GM12878 (cell line): ENCODE results near the gene OR2AG1.

Experiments
- BCL11A ChIP-seq: IDR thresholded peaks from 2 replicates; pipeline ENCODE4 v1.6.1; 2011; ENCODE audit warnings: low read depth, low read length
- CHD2 ChIP-seq: IDR thresholded peaks from 2 replicates; pipeline ENCODE4 v1.6.1; 2011; ENCODE audit warnings: low read depth, low read length, improper control_type of control experiment, borderline replicate concordance
- CREB1 ChIP-seq: IDR thresholded peaks from 2 replicates; pipeline ENCODE4 v1.6.1; 2012; ENCODE audit warnings: low read depth, mild to moderate bottlenecking, inconsistent platforms
- FOXM1 ChIP-seq: IDR thresholded peaks from 2 replicates; pipeline ENCODE4 v1.6.1; 2012; ENCODE audit warnings: low read depth, mild to moderate bottlenecking, inconsistent platforms, low read length, moderate library complexity
- HDGF ChIP-seq: fragments of 450-650 bp; IDR thresholded peaks from 2 replicates; pipeline ENCODE4 v1.6.1; 2016; ENCODE audit warnings: antibody characterized with exemption
- IRF4 ChIP-seq: IDR thresholded peaks from 2 replicates; pipeline ENCODE4 v1.6.1; 2011; ENCODE audit warnings: low read depth, low read length
- MYC ChIP-seq: IDR thresholded peaks from 2 replicates; pipeline ENCODE4 v1.6.1; 2011; ENCODE audit warnings: mild to moderate bottlenecking, low read length, moderate library complexity, inconsistent platforms; ENCODE audit not compliant: insufficient read depth, insufficient replicate concordance, insufficient read length, severe bottlenecking
- PAX5 ChIP-seq: IDR thresholded peaks from 2 replicates; pipeline ENCODE4 v1.6.1; 2011; ENCODE audit warnings: low read depth, low read length, borderline replicate concordance
- POLR2A ChIP-seq: IDR thresholded peaks from 2 replicates; pipeline ENCODE4 v1.6.1; 2011; ENCODE audit warnings: low read depth, mild to moderate bottlenecking, low read length
- POLR2AphosphoS5 ChIP-seq: IDR thresholded peaks from 2 replicates; pipeline ENCODE4 v1.6.1; 2011; ENCODE audit warnings: mild to moderate bottlenecking, low read length, inconsistent platforms
- TF ChIP-seq, protein P1 (sequence below): fragments of 450-650 bp; conservative IDR thresholded peaks from 2 replicates; pipeline ENCODE4 v1.6.1; 2017; ENCODE audit warnings: mild to moderate bottlenecking, moderate library complexity
- TF ChIP-seq, protein P2 (sequence below): IDR thresholded peaks from 2 replicates; pipeline ENCODE4 v1.6.1; 2012; ENCODE audit warnings: mild to moderate bottlenecking, low read depth, low read length
- TF ChIP-seq, protein P3 (sequence below), 3 experiments: IDR thresholded peaks in 2 of 3; conservative IDR thresholded peaks in 1 of 3; 2 replicates each; pipeline ENCODE4 v1.5.1; 2011; ENCODE audit warnings: low read depth in 3 of 3, low read length in 3 of 3, mild to moderate bottlenecking in 3 of 3, control low read depth in 2 of 3, moderate library complexity in 2 of 3, inconsistent platforms in 1 of 3, mixed read lengths in 1 of 3; ENCODE audit not compliant: control insufficient read depth in 2 of 3, insufficient read depth in 1 of 3; ENCODE audit errors: extremely low read depth in 1 of 3
- TF ChIP-seq, protein P4 (sequence below): IDR thresholded peaks from 2 replicates; pipeline ENCODE4 v1.6.1; 2011; ENCODE audit warnings: low read depth, mild to moderate bottlenecking, low read length, moderate library complexity, borderline replicate concordance; ENCODE audit errors: extremely low read depth

DNA sequence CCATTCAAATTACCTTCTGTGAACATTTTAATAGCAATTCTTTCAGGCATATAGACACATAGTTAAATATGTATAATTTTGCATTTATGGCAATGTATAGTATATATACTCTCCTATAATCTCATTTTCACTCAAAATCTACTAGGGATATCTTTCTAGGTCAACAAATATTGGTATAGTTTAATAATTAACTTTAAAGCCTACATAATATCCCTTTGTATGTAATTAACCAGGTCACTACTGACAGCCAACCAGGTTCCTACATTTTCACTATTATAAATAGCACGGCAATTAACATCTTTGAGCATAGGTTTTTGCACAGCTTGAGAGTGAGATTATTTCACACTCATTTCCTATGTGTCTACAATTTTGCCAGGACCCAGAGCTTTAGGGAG, 26.9 kb upstream of the OR2AG1 start:
- TF ChIP-seq FOXM1 (no peak), CREB1 (no peak), BCL11A (no peak), HDGF (no peak), MYC (no peak), CHD2 (no peak), POLR2AphosphoS5 (no peak), POLR2A (no peak), IRF4 (no peak), PAX5 (no peak)
- TF ChIP-seq, protein P1, sequence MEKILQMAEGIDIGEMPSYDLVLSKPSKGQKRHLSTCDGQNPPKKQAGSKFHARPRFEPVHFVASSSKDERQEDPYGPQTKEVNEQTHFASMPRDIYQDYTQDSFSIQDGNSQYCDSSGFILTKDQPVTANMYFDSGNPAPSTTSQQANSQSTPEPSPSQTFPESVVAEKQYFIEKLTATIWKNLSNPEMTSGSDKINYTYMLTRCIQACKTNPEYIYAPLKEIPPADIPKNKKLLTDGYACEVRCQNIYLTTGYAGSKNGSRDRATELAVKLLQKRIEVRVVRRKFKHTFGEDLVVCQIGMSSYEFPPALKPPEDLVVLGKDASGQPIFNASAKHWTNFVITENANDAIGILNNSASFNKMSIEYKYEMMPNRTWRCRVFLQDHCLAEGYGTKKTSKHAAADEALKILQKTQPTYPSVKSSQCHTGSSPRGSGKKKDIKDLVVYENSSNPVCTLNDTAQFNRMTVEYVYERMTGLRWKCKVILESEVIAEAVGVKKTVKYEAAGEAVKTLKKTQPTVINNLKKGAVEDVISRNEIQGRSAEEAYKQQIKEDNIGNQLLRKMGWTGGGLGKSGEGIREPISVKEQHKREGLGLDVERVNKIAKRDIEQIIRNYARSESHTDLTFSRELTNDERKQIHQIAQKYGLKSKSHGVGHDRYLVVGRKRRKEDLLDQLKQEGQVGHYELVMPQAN: no peak
- TF ChIP-seq, protein P2, sequence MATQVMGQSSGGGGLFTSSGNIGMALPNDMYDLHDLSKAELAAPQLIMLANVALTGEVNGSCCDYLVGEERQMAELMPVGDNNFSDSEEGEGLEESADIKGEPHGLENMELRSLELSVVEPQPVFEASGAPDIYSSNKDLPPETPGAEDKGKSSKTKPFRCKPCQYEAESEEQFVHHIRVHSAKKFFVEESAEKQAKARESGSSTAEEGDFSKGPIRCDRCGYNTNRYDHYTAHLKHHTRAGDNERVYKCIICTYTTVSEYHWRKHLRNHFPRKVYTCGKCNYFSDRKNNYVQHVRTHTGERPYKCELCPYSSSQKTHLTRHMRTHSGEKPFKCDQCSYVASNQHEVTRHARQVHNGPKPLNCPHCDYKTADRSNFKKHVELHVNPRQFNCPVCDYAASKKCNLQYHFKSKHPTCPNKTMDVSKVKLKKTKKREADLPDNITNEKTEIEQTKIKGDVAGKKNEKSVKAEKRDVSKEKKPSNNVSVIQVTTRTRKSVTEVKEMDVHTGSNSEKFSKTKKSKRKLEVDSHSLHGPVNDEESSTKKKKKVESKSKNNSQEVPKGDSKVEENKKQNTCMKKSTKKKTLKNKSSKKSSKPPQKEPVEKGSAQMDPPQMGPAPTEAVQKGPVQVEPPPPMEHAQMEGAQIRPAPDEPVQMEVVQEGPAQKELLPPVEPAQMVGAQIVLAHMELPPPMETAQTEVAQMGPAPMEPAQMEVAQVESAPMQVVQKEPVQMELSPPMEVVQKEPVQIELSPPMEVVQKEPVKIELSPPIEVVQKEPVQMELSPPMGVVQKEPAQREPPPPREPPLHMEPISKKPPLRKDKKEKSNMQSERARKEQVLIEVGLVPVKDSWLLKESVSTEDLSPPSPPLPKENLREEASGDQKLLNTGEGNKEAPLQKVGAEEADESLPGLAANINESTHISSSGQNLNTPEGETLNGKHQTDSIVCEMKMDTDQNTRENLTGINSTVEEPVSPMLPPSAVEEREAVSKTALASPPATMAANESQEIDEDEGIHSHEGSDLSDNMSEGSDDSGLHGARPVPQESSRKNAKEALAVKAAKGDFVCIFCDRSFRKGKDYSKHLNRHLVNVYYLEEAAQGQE: no peak
- TF ChIP-seq, protein P3, sequence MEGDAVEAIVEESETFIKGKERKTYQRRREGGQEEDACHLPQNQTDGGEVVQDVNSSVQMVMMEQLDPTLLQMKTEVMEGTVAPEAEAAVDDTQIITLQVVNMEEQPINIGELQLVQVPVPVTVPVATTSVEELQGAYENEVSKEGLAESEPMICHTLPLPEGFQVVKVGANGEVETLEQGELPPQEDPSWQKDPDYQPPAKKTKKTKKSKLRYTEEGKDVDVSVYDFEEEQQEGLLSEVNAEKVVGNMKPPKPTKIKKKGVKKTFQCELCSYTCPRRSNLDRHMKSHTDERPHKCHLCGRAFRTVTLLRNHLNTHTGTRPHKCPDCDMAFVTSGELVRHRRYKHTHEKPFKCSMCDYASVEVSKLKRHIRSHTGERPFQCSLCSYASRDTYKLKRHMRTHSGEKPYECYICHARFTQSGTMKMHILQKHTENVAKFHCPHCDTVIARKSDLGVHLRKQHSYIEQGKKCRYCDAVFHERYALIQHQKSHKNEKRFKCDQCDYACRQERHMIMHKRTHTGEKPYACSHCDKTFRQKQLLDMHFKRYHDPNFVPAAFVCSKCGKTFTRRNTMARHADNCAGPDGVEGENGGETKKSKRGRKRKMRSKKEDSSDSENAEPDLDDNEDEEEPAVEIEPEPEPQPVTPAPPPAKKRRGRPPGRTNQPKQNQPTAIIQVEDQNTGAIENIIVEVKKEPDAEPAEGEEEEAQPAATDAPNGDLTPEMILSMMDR (IDR thresholded peaks at IDR 0.05 in 2 of 3, conservative IDR thresholded peaks at IDR 0.05 in 1 of 3; ENCODE audit: control insufficient read depth in 2 of 3, extremely low read depth in 1 of 3, insufficient read depth in 1 of 3, low read depth in 3 of 3, low read length in 3 of 3): no peak
- TF ChIP-seq, protein P4, sequence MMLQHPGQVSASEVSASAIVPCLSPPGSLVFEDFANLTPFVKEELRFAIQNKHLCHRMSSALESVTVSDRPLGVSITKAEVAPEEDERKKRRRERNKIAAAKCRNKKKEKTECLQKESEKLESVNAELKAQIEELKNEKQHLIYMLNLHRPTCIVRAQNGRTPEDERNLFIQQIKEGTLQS: no peak
